Measurements from ENCODE around the gene MEGF8. TPM values are rescaled to one million over a fixed set of nuclear protein-coding genes. Genes with fewer than 3 reads are reported as not detected.

MEGF8 gene
- total RNA-seq = 18.4 and 21.5 TPM in 2 replicates

GRCh38 chr19:42325308-42325895 is at the start of gene MEGF8:
Gene MEGF8 (plus strand): TSS chr19:42325635. CDS start chr19:42326244, 609 bp downstream.

GRCh38 chr19:42301646-42302203 is 23.7 kb upstream of the MEGF8 start, which contains the start of gene PRR19:
Gene PRR19 (plus strand): TSS chr19:42302132. CDS start chr19:42309585, 7,453 bp downstream.

GRCh38 chr19:42313096-42313839 is 12.2 kb upstream of the MEGF8 start, which contains the start of gene TMEM145:
Gene TMEM145 (plus strand): TSS chr19:42313309. CDS start chr19:42313377, 68 bp downstream.

GRCh38 chr19:42389899-42390298 is 64.5 kb downstream of the MEGF8 start, which contains the start of gene CNFN:
Gene CNFN (minus strand): TSS chr19:42390297. CDS start chr19:42389037, 1,260 bp downstream.

GRCh38 chr19:42427313-42427712 is 101.9 kb downstream of the MEGF8 start, which contains the start of gene LIPE:
Gene LIPE (minus strand): TSS chr19:42427388. CDS start chr19:42427149, 239 bp downstream.

Small RNAs within 50 kb of the gene (small RNA-seq; reads per million reads assigned to genes)
- not detected for gene MIR8077

Other genes starting within 250 kb of the MEGF8 start
- gene ZNF574, start 249.5 kb upstream of the MEGF8 start, total RNA-seq = 16.2 and 24.2 TPM in 2 replicates
- gene POU2F2, start 193.2 kb upstream of the MEGF8 start, total RNA-seq = 0.37 and 1.4 TPM in 2 replicates
- 11.8 and 17.6 TPM in 2 replicates for gene DEDD2, start 108.0 kb upstream of the MEGF8 start, total RNA-seq
- gene ZNF526, start 105.3 kb upstream of the MEGF8 start, total RNA-seq = 14.7 and 19.4 TPM in 2 replicates
- 15.4 and 24.6 TPM in 2 replicates for gene GSK3A, start 83.0 kb upstream of the MEGF8 start, total RNA-seq
- 20.2 and 34.0 TPM in 2 replicates for gene ERF, start 70.5 kb upstream of the MEGF8 start, total RNA-seq
- gene CIC, start 56.4 kb upstream of the MEGF8 start, total RNA-seq = 18.4 and 20.1 TPM in 2 replicates
- gene PRR19, start 23.5 kb upstream of the MEGF8 start, total RNA-seq = under 0.01 and 0.20 TPM in 2 replicates
- gene PAFAH1B3, start 23.0 kb upstream of the MEGF8 start, total RNA-seq = 9.6 and 11.9 TPM in 2 replicates
- 0.98 TPM in 1 of 2 replicates, not detected in the other for gene TMEM145, start 12.3 kb upstream of the MEGF8 start, total RNA-seq
- 0.37 TPM in 1 of 2 replicates, not detected in the other for gene CNFN, start 64.7 kb downstream of the MEGF8 start, total RNA-seq
- gene LIPE, start 101.8 kb downstream of the MEGF8 start, total RNA-seq = 4.0 and 15.6 TPM in 2 replicates
- gene CXCL17, start 117.3 kb downstream of the MEGF8 start, total RNA-seq = not detected in 2 replicates
- gene CEACAM1, start 202.8 kb downstream of the MEGF8 start, total RNA-seq = not detected in 2 replicates